HuH-7.5 (cell line): Measurements from ENCODE around the gene MCTP1.
"Not testable (repeated sequence)": the region's sequence is repeated elsewhere in the genome, so short reads cannot be mapped to it uniquely, and the experiment has no call there.

Experiments used
- DNase-seq: peaks from one replicate; pipeline ENCODE4 v3.0.0; 2011; ENCODE audit warnings: low spot score

MCTP1 gene

DNA sequence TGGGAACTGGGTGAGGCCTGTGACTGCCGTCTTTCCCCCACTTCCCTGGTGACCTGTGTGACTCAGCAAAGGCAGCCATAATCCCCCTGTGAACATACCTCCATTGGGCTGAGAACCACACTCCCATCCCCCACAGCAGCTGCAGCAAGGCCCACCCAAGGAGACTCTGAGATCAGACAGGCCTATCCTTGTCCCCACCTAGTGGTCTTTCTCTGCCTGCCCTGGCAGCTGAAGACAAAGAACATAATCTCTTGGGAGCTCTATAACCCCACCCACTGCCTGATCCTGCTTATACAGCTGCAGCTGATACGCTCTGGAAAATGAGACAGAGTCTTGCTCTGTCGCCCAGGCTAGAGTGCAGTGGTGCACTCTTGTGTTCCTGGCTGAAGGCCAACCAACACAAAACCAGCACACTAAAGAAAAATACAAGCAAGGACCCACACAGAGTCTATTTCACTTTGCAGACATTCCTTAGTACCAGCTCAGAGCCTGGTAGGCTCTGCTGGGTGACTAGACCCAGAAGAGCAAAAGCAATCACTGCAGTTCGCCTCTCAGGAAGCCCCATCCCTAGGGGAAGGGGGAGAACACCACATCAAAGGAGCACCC, 106.7 kb downstream of the MCTP1 start:
- no peak for DNase-seq

DNA sequence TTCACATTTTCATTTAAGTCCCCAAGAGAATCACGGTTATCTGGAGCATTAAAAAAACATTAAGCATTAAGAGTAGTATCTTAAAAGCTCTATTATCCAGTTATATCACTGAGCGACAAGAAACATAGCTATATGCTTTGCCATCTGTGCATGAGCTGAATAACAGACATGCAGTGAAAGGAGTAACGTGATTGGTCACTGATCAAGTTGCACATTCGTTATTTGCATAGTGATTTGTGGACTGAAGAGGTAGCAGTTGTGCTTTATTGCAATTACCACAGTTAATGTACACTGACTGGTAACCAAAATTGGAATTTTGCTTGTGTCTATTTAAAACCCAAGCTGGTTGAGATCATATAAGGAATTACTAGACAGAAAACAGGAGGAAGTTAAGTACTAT, 107.4 kb downstream of the MCTP1 start:
- no peak for DNase-seq

DNA sequence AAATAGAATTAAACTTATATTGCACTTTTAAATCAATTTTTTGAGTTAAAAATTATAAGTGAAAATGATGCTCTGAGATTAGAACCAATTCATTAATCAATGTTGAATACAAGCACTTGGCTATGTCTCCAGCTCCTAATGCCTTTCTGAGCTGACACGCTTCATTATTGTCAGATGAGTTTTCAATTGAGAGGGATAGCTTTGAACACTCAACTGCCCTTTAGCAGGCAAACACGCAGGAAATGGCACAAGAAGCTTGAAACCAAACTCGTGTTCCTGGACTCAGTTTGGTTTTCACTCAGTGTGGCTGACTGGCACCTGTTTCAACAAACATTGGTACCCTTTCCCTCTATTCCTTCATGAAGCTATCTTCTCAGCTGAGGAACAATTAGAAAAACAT, 109.8 kb downstream of the MCTP1 start:
- DNase-seq, result no peak

DNA sequence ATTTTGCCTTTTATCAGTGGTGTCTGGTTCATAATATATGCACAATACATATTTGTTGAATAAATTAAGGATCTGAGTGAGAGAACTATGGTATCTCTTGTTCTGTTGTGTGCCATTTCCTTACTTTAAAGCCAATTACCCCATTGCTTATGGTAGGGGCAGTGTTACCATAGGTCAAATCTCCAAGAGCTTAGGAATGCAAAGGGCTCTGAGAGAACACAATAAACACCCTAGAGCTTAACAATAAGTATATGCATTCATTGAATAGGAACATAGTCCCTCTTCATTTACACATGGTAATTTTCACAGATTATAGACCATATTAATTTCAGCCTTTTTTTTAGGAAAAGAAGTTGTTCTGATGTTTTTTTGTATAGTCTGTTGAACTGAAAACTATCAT, 112.2 kb downstream of the MCTP1 start:
- no peak for DNase-seq

DNA sequence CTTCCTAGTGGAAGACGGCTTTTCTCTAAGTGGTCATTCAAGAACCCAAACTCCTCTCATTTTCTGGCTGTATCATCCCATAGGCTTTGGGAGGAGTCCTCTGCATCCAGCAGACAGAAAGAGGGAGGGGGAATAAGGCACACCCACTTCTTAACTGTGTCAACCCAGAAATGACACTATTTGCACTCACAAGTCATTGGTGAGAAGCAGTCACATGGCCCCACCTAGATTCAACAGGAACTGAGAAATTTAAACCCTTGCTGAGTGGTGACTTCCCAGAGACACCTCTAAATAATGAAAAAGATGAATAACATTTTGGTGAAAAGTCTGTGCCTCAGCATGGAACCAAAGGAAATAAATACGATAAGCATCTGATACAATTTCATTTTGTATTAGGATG, 120.0 kb downstream of the MCTP1 start:
- DNase-seq, result no peak

DNA sequence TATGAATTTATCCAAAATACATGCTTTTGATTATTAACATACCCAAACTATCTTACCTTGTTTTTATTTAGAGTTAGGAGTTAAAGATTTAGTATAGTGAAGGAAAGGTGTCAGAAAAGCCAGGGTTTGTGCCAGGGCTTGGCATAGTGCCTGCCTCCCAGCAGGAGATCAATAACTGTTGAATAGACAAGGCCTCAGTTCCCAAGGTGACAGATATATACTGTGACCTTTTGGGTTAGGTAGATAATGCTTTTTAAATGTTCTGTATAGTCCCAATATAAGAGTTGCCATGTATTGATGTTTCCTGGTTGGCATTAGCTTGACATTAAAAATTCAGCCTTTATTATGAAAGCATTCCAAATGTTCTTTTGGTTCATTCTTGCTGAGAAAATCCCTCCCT, 121.8 kb downstream of the MCTP1 start:
- DNase-seq, result no peak

DNA sequence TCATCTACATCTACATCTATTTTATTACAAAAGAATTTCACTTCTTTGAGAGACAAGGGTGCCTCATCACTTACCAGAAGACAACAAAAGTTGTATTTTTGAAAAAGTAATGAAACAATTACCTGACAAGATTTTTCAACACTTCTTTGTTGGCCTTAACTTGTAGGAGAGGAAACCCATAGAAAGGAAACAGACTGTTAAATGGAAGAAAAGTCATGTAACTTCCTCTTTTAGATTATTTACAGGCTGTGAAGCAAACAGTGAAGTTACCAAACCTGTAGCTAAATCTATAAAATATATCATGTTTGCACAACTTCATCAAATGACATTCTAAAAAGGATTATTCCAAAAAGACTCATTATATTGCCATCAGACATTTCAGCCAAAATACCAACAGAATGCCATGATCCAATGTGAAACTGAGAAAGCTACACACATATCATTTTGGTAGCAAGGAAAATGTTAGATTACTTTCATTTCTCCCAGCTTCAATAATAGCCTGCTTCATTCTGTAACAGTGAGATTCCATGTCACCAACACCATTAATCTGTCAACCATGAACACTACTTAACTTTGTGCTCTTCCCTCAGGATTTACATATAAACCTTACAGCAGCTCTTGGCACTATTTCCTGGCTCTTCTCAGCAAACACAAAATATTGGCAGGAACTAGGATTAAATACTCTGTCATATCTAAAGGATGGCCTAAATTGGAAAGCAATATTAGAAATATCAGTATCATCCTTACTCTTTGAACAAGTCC, 122.5 kb downstream of the MCTP1 start:
- no peak for DNase-seq

DNA sequence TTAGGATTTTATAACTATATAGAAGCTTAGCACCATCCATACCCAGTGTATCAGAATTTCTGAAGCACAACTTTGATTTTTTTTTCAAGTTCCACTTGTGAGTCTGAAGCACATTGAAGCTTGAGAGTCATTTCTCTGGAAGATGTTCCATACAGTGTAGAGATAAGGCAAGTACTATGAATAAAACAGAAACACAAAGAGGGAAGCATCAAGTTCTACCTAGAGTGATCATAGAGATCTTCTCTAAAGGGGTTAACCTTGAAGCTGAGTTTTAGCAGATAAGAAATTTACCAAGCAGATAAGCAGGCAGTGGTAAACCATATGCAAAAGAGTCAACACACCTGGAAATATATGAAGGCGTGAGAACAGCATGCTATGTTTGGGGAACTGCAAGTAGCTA, 125.3 kb downstream of the MCTP1 start:
- no peak for DNase-seq

DNA sequence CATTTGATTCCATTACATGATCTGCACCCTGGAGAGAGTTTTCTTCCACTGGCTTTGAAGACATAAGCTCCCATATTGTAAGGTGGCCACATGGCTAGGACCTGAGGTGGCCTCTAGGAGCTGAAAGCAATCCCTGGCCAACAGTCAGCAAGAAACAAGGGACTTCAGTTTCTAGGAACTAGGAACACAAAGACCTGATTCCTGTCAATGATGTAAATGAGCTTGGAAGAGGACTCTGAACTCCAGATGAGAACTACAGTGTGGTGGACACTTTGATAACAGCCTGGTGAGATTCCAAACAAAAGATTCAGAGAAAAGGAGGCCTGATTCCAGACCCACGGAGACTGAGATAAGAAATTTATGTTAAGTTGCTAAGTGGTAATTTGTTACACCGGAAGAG, 129.0 kb downstream of the MCTP1 start:
- no peak for DNase-seq

DNA sequence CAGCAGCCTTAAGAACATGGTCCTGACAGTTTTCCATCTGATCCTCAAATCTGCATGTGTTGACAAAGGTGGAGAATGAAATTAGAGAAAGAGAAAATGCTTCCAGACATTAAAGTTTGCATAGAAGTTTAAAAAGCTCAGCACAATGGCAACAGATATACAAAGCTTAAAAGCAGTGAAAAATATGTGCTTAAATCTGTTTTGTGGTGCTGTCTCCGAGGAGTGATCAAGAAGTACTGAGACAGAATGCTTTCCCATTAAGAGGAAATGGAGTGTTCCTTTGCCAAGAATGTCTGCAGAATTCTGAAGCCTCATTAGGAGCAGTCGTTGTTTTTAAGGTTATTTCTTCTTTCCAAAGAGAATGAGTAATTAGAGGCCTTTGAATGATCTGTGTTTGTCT, 131.4 kb downstream of the MCTP1 start:
- no peak for DNase-seq

DNA sequence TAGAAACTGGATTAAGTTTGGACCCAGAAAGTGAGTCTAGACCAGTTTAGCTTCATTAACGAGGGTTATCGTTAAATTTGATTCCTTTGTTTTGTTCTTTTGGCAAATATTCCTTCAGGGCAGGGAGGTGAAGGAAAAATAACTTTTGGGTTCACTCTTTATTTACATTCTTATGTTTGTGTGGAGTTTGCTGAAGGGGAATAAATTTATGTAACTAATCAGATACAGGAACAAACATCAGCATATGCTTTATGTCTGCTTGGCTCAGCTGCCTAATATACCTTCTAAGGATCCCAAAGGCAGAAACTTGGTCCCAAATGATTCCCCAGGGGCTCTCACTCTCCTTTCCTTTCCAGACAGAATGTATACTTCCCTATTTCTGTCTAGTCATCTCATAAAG, 132.4 kb downstream of the MCTP1 start:
- DNase-seq, result no peak

DNA sequence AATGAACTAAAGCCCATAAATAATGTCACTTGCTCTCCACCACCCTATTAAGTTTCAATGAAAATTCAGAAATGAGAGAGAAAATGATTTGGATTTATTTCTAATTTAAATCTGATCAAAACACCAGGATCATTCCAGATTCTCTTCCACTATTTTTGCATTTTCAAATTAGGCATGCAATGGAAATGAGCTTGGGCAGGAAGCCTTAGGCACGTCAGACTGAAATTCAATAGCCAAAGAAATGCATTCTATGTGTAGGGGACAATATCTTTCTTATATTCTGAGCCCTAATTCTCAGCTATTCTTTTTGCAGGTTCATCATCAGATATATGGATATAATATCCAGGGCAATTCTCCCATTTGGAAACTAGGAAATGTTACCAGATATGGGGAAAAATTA, 132.8 kb downstream of the MCTP1 start:
- DNase-seq, result no peak

DNA sequence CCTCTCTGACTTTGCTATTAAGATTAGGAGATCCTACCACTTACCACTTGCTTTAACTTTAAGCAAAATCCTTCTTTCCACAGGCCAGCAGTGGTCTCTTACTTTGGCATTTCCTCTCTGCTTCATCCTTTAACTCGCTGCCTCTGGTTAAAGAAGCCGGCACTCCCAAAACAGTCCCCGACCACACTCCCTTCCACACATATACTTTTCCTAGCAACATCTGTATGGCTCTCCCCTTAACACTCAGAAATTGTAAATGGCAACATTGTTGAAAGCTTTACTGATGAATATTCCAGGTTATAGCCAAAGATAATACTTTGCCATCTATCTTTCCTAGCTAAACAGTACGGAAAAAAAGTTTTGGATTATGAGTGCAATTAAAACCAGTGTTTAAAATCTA, 133.2 kb downstream of the MCTP1 start:
- DNase-seq, result no peak

DNA sequence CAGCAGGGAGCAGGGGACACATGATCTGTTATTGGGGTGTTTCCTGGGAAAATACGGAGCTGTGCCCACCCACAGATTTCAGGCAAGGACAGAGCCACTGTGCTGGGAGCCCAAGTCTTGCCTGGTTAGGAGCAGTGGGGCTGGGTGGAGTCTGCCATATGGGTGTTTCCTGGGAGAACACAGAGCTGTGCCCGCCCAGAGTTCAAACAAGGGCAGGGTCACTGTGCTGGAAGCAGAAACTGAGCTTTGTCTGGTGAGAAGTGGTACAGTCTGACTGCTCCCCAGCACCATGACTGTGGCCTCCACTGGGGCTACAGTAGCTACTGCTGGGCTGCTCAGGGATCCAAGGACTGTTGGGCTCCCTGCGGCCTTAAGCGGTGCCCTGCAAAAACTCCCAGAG, 135.5 kb downstream of the MCTP1 start:
- DNase-seq, result no peak

DNA sequence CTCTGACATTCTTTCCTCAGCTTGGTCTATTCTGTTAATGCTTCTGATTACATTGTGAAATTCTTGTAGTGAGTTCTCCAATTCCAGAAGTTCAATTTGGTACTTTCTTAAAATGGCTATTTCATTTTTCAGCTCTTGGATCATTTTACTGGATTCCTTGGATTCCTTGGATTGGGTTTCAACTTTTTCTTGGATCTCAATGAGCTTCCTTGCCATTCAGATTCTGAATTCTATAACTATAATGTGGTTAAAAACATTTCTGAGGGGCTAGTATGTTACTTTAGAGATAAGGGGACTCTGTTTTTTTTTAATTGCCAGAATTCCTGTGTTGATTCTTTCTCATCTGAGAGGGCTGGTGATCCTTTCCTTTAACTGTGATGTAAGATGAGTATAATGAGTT, 136.4 kb downstream of the MCTP1 start:
- DNase-seq, result no peak

DNA sequence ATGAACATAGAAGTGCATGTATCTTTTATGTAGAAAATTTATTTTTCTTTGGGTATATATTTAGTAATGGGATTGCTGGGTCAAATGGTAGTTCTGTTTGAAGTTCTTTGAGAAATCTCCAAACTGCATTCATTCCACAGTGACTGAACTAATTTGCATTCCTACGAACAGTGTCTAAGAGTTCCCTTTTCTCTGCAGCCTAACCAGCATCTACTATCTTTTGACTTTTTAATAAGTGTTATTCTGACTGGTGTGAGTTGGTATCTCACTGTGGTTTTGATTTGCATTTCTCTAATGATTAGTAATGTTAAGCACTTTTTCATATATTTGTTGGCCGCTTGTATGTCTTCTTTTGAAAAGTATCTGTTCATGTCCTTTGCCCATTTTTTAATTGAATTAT, 141.0 kb downstream of the MCTP1 start:
- not testable (repeated sequence) for DNase-seq

DNA sequence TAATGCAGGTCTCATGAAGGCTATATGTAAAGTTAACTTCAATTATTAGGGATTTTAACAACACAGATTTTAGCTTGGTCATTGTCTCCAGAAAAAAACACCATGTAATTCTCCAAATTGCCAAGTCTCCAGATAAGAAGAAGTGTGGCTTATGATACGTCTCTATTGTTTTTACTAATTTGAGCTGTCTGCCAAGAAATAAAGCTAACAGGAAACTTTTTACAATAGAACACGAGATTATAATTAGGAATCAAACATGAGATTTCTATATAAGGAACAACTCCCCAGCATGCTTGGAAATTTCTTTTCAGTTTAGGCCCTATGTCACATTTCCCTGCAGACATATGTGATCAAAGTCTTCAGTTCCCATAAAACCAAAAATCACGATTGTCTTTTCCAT, 142.7 kb downstream of the MCTP1 start:
- no peak for DNase-seq

DNA sequence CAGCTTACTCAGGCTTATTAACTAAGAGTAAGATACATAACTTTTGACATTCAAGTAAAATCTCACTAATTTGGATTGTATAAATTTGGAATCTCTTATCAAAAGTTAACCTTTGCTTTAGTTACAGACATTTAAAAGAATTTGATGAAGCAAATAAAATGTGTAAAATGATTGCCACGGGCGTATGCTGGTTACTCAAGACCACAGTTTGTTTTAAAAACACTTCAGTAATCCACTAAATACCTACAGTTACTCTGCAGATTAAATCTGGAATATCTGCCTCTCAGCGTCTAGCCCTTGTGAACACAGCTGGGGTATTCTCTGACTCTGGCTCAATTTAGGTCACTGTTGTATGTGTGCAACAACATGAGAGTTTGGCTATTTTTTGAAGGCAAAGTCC, 143.8 kb downstream of the MCTP1 start:
- DNase-seq, result no peak

DNA sequence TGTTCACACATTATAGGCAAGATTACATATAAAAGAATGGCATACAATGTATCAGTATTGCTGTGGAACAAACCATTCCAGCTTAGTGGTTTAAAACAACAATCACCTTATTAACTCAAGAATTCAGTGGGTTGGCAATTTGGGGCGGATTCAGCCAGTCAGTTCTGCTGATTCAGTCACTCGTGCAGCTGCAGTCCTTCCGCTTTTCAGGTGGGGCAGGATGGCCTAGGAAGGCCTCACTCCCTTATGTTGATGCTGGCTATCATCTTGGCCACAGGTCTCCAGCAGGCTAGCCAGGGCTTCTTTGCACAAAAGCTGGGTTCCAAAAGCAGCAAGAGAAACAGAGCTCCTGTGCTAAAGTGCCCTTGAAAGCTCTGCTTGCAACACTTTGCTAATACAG, 150.6 kb downstream of the MCTP1 start:
- no peak for DNase-seq

DNA sequence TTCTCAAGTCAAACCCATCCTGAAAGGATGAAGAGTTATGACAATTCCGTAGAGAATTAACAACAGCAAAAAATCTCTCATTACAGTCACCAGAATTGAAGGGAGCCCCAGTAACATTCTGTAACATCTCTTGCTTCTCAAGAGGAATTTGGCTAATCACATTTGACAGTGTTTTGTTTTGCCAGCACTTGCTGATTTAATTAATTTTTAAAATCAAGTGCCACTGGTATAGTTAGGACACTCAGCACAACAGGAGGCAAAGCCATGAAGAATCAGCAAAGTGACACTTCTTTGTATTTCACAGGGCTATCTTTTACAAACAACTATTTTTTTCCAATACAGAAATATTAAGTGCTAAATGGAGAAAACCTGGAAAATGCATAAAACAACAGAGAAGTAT, 152.8 kb downstream of the MCTP1 start:
- DNase-seq, result no peak

DNA sequence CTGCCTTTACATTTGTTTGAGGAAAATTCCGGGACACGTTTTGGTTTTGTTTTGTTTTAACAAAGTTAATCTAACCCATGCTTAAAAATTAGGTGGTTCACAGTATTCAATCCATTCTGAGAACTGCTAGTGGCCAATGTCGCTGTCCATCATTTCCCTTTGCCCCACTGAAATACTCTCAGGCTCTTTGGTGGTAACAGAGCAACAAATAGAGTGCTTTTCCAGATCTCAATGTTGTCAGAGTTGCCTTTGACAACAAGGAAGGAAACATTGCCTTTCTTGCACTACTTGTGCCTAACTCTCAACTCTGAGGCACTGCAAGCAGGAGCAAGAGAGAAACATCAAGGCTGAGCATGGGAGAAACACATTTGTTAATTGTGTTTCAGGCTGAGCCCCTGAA, 154.0 kb downstream of the MCTP1 start:
- DNase-seq, result no peak

DNA sequence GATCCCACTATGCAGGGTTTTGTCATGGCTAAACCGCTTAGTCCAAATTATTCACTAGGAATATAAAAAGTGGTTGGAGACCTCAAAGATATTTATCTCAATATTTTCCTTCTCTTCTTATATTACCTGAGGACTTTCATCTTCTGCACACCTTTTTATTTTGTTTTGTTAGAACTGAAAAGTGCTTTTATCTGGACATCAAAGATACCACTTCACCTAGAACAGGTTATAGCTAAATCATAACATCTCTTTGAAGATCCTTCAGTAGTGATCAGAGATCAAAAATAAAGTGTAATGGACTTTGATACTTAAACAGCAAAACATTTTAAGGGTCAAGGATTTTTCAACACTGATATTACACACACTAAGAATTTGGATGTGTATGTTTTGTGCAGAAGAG, 160.2 kb downstream of the MCTP1 start:
- no peak for DNase-seq

DNA sequence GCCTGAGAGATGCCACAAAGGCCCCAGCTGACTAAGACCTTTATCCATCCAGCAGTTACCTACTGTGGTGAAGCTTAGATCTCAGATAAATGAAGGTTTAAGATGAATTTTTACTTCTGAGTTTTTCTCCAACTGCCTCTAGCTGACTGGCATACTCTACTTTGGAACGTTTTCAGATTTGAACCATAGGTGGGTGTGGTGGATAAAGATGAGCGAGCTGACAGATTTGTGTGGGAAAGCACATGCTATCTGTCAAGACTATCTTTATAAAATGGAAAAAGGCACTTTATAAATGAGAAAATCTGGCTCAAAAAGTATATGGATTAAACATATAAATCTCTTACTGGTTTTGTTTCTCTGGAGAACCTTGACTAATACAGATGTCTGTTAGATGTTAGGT, 160.8 kb downstream of the MCTP1 start:
- no peak for DNase-seq

DNA sequence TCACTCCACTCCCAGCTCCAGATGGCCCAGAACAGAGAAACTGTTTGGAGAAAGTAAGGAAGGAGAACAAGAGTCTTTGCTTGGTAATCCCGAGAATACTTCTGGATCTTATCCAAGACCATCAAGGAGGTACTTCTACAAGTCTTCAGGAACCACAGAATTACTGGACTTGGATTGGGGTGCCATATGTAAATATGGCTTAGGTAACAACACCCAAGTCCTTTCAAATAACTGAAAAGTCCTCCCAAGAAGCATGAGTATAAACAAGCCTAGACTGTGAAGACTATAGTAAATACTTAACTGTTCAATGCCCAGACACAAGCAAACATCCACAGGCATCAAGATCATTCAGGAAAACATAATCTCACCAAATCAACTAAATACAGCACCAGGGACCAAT, 170.0 kb downstream of the MCTP1 start:
- no peak for DNase-seq
